NCI-H774 (cell line): Measurements from ENCODE around the gene CIC.
"Not testable (repeated sequence)": the region's sequence is repeated elsewhere in the genome, so short reads cannot be mapped to it uniquely, and the experiment has no call there.

Experiments used
- DNase-seq: peaks from one replicate; lab custom pipeline; 2025; lab: John Stamatoyannopoulos, UW

Gene CIC

DNA sequence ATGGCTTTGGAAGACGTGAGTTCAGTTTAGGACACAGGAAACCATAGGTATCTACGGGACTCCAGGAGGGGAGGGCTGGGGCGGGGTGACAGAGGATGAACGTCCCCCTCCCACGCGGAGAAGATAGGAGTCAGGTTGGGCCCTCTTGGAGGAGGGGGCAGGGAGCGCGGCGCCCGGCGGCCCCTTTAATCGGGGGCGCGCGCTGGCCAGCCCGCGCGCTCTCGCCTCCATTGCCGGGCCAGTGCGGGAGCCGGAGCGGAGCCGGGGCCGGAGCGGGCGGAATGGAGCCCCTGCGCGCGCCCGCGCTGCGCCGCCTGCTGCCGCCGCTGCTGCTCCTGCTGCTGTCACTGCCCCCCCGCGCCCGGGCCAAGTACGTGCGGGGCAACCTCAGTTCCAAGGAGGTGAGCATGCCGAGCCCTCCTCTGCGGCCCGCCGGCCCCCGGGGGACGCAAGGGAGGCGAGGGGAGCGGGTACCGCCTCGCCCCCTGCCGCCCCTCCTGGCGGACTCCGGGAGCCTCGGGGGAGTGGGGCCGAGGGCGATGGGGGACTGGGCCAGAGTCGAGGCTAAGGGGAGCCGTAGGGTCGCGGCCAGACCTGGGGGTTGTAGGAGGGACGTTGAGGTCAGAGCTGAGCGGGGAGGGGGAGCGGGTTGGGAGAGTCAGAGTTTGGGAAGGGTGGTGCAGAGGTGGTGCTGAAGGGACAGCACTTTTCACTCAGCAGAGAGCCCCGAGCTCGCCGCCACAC, 44.2 kb downstream of the CIC start, which contains the start of gene TMEM145:
TMEM145 (plus strand) TSS at position 214 of the 744 bp plus-strand sequence; CDS start at position 282, 68 bp downstream.
- peak; percentile 53 for DNase-seq

DNA sequence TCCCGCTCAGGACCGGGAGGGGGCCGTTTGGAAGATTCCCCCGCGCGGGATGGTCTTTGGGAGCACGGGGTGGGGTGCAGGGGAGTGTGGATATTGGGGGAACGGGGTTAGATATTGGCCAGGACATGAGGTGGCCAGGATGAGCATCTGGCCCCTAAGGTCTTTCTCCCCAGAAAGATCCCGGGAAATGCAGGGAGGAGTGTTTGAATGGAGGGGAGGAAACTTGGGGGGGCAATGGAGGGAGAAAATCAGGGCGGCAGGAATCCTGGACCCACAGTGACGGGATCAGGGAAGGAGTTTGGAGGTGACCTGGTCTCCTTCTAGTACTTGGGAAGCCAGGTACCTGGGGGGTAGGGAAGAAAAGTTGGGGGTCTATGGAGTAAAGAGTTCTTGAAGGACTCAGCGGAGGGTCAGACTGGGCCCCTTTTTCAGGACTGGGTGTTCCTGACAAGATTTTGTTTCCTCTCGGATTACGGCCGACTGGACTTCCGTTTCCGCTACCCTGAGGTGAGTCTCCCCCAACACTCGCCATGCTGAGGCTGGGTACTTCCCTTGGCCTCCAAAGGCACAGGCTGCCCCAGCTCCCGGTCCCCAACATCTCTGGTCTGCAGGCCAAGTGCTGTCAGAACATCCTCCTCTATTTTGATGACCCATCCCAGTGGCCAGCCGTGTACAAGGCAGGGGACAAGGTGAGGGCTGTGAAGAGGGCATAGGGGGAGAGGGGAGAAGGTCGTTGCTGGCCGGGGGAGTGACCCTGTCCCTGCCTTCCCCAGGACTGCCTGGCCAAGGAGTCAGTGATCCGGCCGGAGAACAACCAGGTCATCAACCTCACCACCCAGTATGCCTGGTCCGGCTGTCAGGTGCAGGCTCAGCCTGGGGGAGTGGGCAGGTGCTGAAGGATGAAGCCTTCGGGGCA, 45.0 kb downstream of the CIC start:
- DNase-seq: no peak

DNA sequence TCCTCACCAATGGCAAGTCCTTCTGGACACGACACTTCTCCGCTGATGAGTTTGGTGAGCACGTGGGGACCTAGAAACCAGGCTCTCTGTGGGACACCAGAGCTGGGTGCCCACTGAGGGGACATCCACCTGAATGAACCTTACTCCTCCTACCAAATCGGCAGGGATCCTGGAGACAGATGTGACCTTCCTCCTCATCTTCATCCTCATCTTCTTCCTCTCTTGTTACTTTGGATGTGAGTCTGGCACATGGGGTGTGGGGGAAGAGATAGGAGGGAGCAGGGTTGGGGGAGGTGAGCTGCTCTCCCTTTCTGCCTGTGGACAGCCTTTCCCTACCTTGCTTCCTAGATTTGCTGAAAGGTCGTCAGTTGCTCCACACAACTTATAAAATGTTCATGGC, 46.0 kb downstream of the CIC start:
- no peak for DNase-seq

DNA sequence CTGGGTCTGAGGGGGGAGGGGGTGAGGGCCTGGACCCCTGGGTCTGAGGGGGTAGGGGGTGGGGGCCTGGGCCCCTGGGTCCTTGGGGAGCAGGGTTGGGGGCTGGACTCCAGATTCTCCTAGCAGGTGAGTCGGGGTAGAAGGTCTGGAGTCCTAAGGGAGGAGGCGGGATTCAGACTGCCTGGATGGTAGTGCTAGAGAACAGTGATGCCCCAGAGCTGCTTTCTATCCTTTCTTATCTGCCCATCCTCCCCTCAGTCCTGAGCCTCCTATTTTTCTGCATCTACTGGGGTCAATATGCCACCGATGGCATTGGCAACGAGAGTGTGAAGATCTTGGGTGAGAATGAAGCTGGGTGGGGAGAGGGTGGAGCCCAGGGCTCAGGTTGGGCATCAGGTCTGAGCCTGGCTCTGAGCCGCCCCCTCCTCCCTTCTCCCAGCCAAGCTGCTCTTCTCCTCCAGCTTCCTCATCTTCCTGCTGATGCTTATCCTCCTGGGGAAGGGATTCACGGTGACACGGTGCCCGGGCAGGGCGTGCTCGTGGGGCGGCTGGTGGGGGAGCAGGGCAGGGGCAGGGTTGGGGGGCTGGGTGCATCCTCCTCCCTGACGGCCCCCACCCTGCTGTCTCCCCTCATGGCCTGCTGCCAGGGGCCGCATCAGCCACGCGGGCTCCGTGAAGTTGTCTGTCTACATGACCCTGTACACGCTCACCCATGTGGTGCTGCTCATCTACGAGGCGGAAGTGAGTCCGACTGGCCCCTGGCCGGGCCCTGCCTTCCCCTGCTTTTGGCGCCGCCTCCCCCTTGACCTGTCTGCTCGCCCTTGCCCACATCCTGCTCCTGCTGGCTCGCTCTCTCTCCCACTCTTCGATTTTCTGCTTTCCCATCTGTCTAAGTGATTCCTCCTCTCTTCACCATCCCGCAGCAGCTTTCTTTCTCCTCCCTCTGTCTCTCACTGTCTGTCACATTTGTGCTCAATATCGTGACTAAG, 47.5 kb downstream of the CIC start:
- DNase-seq: no peak

DNA sequence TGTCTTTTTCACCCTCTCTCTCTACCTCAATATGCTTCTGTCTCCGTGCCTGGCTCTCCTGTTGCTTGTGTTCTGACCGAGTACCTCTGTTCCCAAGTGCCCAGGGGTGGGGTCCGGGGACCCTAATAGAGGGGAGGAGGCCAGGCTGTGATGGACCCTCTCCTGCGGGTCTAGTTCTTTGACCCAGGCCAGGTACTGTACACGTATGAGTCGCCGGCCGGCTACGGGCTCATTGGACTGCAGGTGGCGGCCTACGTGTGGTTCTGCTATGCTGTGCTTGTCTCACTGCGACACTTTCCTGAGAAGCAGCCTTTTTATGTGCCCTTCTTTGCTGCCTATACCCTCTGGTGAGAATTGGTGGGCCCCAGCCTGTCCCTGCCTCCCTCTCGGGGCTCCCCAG, 48.5 kb downstream of the CIC start:
- no peak for DNase-seq

DNA sequence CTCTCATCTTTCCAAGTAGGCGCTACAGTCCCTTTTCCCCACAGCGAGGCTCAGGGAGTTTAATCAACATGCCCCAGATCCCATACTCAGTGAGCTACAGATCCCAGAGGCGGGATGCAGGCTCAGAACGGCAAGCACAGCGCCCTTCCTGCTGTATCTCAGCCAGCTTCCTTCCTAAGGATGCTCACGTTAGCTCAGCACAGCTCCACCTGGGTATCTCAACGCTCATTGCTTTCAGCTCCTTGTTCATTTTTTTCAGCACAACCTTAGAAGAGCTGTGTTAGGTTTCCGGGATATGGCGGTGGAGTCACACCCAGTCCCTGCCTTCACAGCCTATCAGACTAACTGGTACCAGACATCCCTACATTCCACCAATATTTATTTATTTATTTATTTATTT, 53.3 kb downstream of the CIC start:
- no peak for DNase-seq

DNA sequence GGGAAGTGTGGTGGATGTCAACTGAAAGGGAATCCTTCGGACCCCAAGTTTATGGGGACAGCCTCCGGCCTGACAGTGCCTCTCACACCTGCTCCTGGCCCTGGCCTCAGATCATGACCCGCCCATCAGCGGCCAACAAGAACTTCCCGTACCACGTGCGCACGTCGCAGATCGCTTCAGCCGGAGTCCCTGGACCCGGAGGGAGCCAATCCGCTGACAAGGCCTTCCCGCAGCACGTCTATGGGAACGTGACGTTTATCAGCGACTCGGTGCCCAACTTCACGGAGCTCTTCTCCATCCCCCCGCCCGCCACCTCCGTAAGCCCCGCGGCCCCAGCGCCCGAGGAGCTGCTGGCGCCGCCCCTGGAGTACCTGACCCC, 54.4 kb downstream of the CIC start:
- no peak for DNase-seq

DNA sequence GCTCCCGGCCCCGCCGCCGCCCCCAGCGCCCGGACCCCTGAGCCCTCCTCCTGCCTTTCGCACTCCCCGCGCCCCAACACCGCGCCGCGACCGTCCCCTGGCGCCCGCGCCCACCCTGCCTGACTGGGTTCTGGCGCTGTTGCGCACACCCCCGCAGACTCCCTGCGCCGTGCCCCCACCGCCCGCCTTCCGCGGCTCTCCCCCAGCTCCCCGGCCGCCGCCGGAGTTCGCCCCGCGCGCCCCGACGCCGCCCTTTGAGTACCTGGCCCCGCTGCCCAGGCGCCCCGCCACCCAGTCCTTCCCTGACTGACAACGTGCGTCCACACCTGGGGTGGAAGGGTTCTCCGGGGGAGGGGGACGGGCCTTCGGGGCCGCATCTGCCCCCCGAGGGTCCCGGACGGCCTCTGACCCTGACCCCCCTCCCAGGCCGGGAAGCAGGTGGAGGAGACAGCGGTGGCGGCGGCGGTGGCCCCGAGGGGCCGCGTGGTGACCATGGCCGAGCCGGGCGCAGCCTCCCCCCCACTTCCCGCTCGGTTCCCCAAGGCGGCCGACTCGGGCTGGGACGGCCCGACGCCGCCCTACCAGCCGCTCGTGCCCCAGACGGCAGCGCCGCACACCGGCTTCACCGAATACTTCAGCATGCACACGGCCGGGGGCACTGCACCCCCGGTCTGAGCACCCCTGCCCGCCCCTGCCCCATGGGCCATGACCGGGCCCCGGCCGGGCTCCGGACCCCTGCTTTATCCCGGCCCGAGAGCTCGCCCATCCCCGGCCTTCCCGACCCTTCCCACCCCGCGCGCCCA, 55.0 kb downstream of the CIC start:
- no peak for DNase-seq

DNA sequence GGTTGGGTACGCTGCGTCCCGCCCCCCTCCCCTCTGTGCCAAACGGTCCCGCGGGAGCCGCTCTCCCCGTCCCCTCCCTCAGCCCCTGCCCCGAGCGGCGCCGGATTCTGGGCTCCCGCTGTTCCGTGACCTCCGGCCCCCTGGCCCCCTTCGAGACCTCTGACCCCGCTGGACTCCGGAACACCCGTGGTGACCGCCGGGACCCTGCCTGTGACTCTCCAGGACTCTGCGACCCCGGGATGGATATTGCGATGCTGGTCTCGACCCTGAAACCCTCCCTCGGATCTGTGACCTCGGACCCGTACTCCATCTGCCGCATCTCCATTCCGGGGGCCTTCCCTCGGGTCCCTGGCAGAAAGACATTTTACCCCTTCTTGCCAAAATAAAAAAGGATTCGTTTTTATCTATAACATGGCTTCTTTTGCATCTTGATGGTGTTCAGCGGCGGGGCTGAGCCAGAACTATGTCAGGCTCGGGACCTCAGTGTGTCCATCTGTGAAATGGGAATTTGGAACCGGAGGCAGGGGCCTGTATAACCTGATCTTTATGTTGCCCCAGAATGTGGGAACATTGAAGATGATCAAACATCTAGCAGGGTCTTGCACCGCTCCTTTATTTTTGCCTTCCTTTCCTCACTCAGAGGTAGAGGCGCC, 55.7 kb downstream of the CIC start:
- no peak for DNase-seq

DNA sequence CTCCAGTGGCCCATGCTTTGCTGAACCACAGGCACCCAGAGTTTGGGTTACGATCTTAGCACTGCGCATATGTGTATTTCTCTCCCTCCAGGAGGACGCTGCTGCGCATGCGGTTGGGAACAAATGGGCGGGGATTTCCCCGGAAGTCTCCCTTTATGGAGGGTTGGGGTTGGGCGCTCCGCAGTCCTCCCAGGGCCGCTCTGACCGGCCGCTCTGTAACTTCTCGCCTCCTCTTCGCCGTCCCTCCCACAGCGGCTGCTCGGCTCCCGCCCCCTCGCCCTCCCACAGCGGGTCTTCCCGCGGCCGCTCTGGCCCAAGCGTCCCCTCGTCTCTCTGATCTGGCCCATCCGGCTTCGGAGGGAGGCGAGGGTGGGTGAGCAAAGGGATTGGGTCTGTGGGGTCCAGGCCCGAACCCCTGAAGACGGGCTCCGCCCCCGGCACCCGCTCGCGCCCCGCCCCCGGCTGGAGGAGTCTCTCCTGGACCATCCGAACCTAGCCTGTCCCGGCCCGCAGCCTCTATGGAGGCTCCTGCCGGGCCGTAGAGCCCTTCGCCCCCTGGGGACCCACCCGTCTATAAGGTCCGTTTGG, 56.4 kb downstream of the CIC start, which contains the start of gene MEGF8:
MEGF8 (plus strand) TSS at position 328 of the 588 bp plus-strand sequence. CDS start 609 bp downstream, outside the sequence.
- peak; percentile 98 for DNase-seq

DNA sequence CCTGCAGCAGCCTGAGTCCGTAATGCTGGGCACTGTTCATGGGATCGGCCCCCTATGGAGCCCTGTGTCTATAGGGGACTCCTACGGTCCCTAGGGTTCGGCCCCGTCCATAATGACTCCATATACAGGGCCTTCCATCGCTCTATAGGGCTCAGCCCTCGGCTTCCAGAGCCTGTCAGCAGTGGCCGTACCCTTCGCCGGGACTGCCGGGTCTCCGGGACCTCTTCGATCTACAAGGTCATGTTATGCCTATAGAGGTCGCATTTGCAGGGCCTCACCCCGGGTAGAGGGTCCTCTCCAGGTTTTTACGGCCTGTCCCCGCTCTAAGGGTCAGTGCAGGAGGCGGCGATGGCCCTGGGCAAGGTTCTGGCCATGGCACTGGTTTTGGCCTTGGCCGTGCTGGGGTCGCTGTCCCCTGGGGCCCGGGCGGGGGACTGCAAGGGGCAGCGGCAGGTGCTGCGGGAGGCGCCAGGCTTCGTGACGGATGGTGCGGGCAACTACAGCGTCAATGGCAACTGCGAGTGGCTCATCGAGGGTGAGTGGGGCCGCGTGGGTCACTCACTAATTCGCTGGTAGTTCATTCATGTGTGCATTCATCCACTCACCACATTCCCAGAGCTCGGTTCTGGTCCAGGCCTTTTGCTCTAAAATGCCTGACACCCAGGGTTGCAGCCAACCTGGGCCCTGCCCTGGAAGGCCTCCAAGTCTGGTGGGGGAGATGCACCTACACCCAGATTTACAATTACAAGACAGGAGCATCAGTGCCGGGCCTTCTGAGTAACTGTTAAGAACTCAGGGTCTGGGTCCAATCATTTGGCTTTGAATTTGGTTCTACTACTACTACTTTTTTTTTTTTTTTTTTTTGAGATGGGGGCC, 57.1 kb downstream of the CIC start:
- no peak for DNase-seq

DNA sequence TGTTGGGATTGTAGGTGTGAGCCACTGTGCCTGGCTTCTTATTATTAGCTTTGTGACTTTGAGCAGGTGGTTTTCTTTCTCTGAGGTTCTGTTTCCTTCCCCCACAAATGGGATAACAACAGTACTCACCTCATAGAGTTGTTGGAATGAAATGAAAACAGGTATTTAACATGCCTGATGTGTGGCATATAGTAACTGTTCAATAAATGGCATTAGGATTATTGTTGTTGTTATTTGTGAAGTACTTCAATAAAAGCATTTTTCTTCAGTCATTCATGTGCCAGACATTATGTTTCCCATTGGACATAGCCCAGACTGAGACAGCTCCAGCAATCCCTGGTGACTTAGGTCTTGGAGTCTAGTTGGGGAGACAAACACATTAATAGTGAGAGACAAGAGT, 57.9 kb downstream of the CIC start:
- DNase-seq: no peak

DNA sequence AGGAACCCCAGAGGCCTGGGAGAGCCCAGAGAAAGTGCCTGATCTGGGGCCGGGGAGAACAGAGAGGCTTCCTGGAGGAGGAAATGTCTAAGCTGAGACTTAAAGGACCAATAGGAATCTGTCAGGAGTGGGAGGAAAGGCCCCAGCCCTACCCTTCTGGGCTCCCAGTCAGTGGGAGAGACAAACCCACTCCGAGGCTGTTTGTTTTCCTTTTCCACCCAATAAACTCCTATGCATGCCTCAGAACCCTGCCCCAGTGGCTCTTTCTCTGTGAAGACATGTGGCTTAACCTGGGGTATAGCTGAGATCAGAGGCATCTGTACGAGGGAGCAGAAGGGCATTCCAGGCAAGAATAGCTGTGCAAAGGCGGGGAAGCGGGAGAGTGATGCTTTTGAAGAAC, 58.3 kb downstream of the CIC start:
- no peak for DNase-seq

DNA sequence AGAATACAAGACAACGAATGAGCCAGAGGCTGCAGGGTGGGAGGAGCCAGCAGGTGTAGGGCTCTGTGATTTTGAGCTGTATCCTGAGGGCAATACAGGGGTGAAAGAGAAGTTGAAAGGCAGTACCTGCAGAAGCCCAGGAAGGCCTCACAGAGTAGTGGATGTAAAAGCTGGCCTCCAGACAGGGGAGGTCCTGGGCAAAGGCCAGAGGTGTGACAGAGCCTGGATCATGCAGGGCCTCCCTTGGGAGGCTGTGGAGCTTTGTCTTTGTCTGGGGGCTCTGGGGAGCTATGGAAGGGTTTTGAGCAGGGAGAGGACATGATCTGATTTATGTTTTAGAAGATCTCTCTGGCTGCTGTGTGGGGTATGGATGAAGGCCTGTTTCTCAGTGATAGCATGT, 59.1 kb downstream of the CIC start:
- DNase-seq: no peak

DNA sequence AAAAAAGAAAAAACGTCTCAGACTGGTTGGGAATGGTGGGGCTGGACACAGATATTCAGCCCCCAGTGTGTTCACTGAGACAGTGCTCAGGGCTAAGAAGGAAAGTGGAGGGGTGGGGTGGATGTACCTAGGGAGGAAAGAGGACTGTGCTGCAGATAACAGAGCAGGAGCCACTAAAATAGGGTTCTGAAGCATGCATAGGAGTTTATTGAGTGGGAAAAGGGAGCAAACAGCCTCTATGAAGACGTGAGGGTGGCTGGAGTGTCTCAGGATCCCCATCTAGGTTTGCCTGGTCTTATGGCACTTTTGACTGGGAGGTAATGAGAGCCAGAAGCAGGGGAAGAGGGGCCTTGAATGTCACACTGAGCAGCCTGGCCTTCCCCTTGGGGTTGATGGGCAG, 59.8 kb downstream of the CIC start:
- DNase-seq: no peak

DNA sequence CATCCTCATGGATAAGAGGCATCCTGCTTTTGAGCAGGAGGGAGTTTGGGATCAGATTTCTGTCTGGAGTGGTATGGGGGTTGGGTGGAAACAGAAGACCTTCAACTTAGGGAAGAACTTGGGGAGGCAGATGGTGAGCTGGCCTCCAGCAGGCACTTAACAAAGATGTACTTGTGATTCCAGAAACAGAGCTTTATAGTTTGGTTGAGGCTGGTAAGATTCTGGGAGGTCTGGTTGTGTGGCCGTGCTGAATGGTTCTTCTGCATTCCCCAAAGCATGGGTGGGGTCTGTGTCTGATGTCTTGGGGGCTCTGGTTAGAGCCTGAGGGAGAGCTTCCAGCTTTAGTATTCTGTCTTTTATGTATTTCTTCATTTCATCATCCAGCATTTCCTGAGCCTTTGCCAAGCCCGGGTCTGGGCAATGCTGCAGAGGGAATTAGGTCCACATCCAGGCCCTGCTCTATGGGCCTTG, 61.2 kb downstream of the CIC start:
- no peak for DNase-seq

DNA sequence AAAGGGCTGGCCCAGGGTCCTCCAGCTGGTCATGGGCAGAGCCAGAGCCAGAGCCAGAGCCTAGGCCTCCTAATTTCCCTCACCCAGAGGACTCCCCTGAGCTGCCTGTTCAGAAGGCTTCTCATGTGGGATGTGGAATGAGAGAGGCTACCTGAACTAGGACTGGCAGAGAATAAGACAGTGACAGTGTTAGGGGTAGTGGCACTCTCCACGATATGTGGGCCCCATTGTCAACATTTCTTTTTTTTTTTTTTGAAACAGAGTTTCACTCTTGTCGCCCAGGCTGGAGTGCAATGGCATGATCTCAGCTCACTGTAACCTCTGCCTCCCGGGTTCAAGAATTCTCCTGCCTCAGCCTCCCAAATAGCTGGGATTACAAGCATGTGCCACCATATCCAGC, 62.3 kb downstream of the CIC start:
- not testable (repeated sequence) for DNase-seq

DNA sequence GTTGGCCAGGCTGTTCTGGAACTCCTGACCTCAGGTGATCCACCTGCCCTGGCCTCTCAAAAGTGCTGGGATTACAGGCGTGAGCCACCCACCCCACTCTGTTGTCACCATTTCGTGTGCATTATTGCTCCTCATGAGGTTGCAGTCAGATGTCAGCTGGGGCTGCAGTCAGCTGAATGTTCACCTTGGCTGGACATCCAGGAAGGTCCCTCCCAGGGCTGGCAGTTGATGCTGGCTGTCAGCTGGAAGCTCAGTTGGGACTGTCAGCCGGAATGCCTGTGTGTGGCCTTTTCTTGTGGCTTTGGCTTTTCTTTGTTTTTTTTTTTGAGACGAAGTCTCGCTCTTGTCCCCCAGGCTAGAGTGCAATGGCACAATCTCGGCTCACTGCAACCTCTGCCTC, 63.0 kb downstream of the CIC start:
- DNase-seq: no peak

DNA sequence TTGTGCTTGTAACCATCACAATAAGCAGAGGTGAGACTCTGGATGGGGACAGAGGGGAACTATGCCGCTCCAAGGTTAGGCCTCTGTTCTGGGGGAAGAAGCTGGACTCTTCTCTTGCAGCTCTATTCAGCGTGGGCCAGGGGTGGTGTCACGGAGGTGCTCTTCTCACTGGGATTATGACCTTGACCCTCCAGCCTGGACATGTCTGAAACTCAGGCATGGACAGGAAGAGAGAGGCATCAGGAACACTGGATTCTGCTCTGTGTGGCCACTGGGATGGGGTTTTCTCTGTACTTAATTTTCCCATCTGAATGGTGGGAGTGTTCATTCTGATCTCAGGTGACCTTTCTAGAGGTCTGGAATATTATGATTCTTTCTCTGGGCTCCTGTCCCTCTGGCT, 64.0 kb downstream of the CIC start:
- no peak for DNase-seq
